ENCODE results near the gene RPS2. TPM values are rescaled to one million over a fixed set of nuclear protein-coding genes. Genes with fewer than 3 reads are reported as not detected.
A peak's percentile ranks its signal among the peaks of the same experiment; 100 is the strongest.

Gene RPS2
- total and polyA plus RNA-seq, 5 experiments from 2014 or later = 3,016 to 7,644 (median 6,506) TPM

GRCh38 chr16:1918351-1919326, 46.0 kb downstream of the RPS2 start, which contains the start of gene HS3ST6:
TSS of gene HS3ST6 (minus strand) at chr16:1918415. CDS start at chr16:1918323, 92 bp downstream.
- Mint-ChIP-seq H3K4me1 (peaks cover 0 to 5% (median 3%) of the 10 kb centered on the region in 4 donors), H3K27ac (no peak within 1 kb of the TSS), H3K36me3 (peaks cover 0 to 7% (median 0%) of the 10 kb centered on the region in 3 donors), H3K4me3 (no peak within 1 kb of the TSS), H3K27me3 (peaks cover 22 to 74% (median 51%) of the 10 kb centered on the region in 5 donors), H3K9me3 (peaks cover 0 to 3% (median 0%) of the 10 kb centered on the region in 9 donors)
- DNase-seq (no peak), ATAC-seq (no peak)
- POLR2A ChIA-PET = no interaction called here

GRCh38 chr16:1917665-1918350, 46.8 kb downstream of the RPS2 start:
- Mint-ChIP-seq H3K4me3 (no peak overlapping the region), H3K36me3 (peaks cover 0 to 7% (median 0%) of the 10 kb centered on the region in 3 donors), H3K4me1 (peaks cover 0 to 5% (median 3%) of the 10 kb centered on the region in 4 donors), H3K27me3 (peaks cover 20 to 67% (median 48%) of the 10 kb centered on the region in 5 donors), H3K9me3 (no peaks in the 10 kb centered on the region), H3K27ac (no peak overlapping the region)
- ATAC-seq (no peak), DNase-seq (no peak)
- POLR2A ChIA-PET = no interaction called here

DNA sequence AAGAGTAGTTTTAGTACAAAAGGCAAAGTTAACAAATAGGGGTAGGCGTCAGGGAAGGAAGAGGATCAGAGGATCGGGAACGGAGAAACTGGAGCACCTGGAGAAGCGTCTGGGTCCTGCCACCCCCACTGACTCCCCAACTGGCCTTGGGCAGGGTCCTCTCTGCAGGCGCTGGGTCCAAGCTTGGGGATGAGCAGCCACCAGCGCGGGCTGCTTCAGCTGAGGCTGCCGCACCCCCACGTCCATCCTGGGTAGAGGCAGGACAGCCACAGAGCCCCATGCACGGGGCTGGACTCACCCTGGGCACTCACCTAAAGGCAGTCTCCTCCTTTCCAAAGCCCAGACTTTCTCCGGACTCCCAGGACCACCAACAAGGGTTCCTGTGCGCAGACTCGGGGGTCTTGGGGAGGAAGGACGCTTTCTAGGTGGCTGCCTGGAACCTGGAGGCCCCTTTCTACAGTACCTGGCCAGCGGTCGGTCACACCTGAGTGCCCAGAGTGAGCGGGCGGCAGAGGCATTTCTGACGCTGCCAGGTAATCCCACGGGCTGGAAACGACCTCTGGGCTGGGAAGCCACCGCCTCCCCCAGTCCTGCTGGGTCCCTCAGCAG, 47.5 kb downstream of the RPS2 start:
- peaks cover 15 to 61% (median 43%) of the 10 kb centered on the region in 5 donors for H3K27me3 Mint-ChIP-seq
- no peak overlapping the region for H3K27ac Mint-ChIP-seq
- peaks cover 0 to 5% (median 2%) of the 10 kb centered on the region in 4 donors for H3K4me1 Mint-ChIP-seq
- peak overlapping the region in 1 of 10 donors; percentile 11 for H3K4me3 Mint-ChIP-seq
- ATAC-seq = no peak
- H3K9me3 Mint-ChIP-seq = no peaks in the 10 kb centered on the region
- POLR2A ChIA-PET = no interaction called here
- DNase-seq = no peak
- H3K36me3 Mint-ChIP-seq = peaks cover 0 to 7% (median 0%) of the 10 kb centered on the region in 3 donors

GRCh38 chr16:1916640-1916990, 48.0 kb downstream of the RPS2 start:
- peaks cover 15 to 57% (median 41%) of the 10 kb centered on the region in 5 donors for H3K27me3 Mint-ChIP-seq
- H3K9me3 Mint-ChIP-seq = no peaks in the 10 kb centered on the region
- DNase-seq (no peak), ATAC-seq (no peak)
- H3K36me3 Mint-ChIP-seq = peaks cover 0 to 7% (median 0%) of the 10 kb centered on the region in 3 donors
- peak overlapping the region in 2 of 10 donors; percentile 11 to 38 for H3K4me3 Mint-ChIP-seq
- H3K27ac Mint-ChIP-seq = no peak overlapping the region
- H3K4me1 Mint-ChIP-seq = peaks cover 0 to 5% (median 2%) of the 10 kb centered on the region in 4 donors
- POLR2A ChIA-PET = no interaction called here

- H3K9me3 Mint-ChIP-seq = no peaks in the 10 kb centered on the region
- POLR2A ChIA-PET = no interaction called here
Measured at GRCh38 chr16:1915732-1916639, 48.6 kb downstream of the RPS2 start.

GRCh38 chr16:1914988-1915387, 49.6 kb downstream of the RPS2 start:
- Mint-ChIP-seq H3K27me3 (peaks cover 5 to 42% (median 27%) of the 10 kb centered on the region in 5 donors), H3K9me3 (no peaks in the 10 kb centered on the region), H3K4me1 (no peaks in the 10 kb centered on the region), H3K36me3 (no peaks in the 10 kb centered on the region), H3K4me3 (no peak overlapping the region), H3K27ac (no peak overlapping the region)
- ATAC-seq = no peak
- DNase-seq = no peak
- POLR2A ChIA-PET = no interaction called here

More at GRCh38 chr16:1915732-1916639, 48.6 kb downstream of the RPS2 start:
- no peak for ATAC-seq
- no peak for DNase-seq
- no peak overlapping the region for H3K27ac Mint-ChIP-seq
- peaks cover 0 to 4% (median 1%) of the 10 kb centered on the region in 4 donors for H3K4me1 Mint-ChIP-seq
- H3K27me3 Mint-ChIP-seq = peaks cover 9 to 51% (median 34%) of the 10 kb centered on the region in 5 donors
- H3K4me3 Mint-ChIP-seq = no peak overlapping the region
- H3K36me3 Mint-ChIP-seq = peaks cover 0 to 3% (median 0%) of the 10 kb centered on the region in 3 donors

GRCh38 chr16:1914084-1914608, 50.5 kb downstream of the RPS2 start:
- Mint-ChIP-seq H3K9me3 (no peaks in the 10 kb centered on the region), H3K4me1 (no peaks in the 10 kb centered on the region), H3K27ac (no peak overlapping the region), H3K4me3 (no peak overlapping the region), H3K36me3 (no peaks in the 10 kb centered on the region), H3K27me3 (peaks cover 5 to 39% (median 24%) of the 10 kb centered on the region in 5 donors)
- DNase-seq (no peak), ATAC-seq (no peak)
- POLR2A ChIA-PET = no interaction called here

DNA sequence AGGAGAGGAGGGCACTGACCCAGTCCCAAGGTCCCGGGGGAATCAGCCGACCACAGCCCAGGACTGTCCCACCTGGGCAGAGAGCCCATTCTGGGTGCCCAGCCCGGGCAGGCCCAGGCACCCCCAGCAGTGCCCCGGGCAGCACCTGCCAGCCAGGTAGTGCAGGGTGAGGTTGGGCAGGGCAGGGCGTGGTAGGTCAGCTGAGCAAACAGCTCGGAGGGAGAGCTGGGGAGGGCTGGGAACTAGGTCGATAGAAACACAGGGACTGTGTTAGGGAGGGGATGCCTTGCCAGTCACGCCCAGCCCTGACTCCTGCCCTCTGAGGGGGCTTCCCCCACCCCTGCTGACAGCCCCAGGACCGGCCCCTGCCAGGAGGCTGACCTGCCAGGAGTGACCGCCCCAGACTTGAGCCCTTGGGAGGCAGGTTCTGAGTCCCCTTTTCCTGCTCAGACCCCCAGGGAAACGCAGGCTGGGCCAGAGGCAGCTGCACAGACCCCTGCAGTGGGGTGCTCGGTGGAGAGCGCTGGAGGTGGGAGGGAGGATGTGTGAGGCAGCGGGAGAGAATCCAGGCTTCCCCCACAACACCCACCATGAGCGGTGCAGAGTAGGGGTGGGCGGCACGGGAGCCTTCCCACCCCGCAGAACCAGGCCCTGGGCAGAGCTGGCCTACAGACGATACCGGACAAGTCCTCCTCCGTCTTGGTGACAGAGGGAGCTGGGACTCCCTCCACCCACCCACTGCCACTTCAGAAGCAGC, 51.1 kb downstream of the RPS2 start:
- DNase-seq = no peak
- POLR2A ChIA-PET = no interaction called here
- Mint-ChIP-seq H3K4me3 (no peak overlapping the region), H3K9me3 (no peaks in the 10 kb centered on the region), H3K4me1 (peaks cover 0 to 3% (median 0%) of the 10 kb centered on the region in 4 donors), H3K36me3 (no peaks in the 10 kb centered on the region), H3K27ac (no peak overlapping the region), H3K27me3 (peaks cover 5 to 41% (median 23%) of the 10 kb centered on the region in 5 donors)
- no peak for ATAC-seq

DNA sequence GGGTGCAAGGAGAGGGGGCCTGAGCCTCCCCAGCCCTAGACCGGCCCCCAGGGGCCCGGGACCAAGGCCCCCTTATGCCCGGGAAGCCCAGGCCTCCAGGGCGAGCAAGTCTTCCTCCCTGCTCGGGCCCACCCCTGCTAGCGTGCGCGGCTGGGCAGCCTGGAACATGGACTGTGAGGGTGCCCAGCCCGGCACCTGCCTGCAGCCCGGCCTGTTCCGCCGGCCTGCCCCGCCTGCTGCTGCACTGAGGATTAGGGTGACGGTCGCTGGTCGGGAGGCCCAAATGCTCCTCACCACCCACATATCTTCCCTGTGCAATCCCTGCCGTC, 52.4 kb downstream of the RPS2 start:
- POLR2A ChIA-PET = interaction anchor here (0.6 kb wide), 1 partner anchor 225 kb away, joined by 3 read pairs; no protein-coding TSS in a partner anchor
- no peaks in the 10 kb centered on the region for H3K9me3 Mint-ChIP-seq
- ATAC-seq = no peak
- H3K27me3 Mint-ChIP-seq = peaks cover 5 to 42% (median 25%) of the 10 kb centered on the region in 5 donors
- no peak overlapping the region for H3K27ac Mint-ChIP-seq
- no peak for DNase-seq
- peaks cover 0 to 3% (median 0%) of the 10 kb centered on the region in 4 donors for H3K4me1 Mint-ChIP-seq
- no peak overlapping the region for H3K4me3 Mint-ChIP-seq
- H3K36me3 Mint-ChIP-seq = no peaks in the 10 kb centered on the region

Data from naive thymus-derived CD8-positive, alpha-beta T cell (primary cell).